Gastroesophageal sphincter (tissue), 3 donors: ENCODE results near the gene GRIFIN.

Source experiments
- EP300 ChIP-seq: sonication (generic); formaldehyde crosslinking; IDR thresholded peaks from one replicate; pipeline ENCODE4 v1.6.1; 2017; ENCODE audit warnings: antibody characterized with exemption, mild to moderate bottlenecking
- POLR2A ChIP-seq, 2 donors: fragments of 450-650 bp; IDR thresholded peaks; one replicate each; pipeline ENCODE4 v1.6.1; 2017; ENCODE audit warnings: antibody characterized with exemption in 2 of 2, mild to moderate bottlenecking in 2 of 2, moderate library complexity in 1 of 2
- POLR2AphosphoS5 ChIP-seq: sonication (generic); formaldehyde crosslinking; IDR thresholded peaks from one replicate; pipeline ENCODE4 v1.6.1; 2017; ENCODE audit warnings: antibody characterized with exemption
- TF ChIP-seq, protein P1 (sequence below), 4 experiments: fragments of 200-600 bp in 2 of 4; fragments of 450-650 bp in 2 of 4; sonication (generic) in 1 of 4; IDR thresholded peaks; one replicate each; pipeline ENCODE4 v1.5.1; 2017 to 2019; ENCODE audit warnings: antibody characterized with exemption in 4 of 4, mild to moderate bottlenecking in 2 of 4, moderate library complexity in 2 of 4

DNA sequence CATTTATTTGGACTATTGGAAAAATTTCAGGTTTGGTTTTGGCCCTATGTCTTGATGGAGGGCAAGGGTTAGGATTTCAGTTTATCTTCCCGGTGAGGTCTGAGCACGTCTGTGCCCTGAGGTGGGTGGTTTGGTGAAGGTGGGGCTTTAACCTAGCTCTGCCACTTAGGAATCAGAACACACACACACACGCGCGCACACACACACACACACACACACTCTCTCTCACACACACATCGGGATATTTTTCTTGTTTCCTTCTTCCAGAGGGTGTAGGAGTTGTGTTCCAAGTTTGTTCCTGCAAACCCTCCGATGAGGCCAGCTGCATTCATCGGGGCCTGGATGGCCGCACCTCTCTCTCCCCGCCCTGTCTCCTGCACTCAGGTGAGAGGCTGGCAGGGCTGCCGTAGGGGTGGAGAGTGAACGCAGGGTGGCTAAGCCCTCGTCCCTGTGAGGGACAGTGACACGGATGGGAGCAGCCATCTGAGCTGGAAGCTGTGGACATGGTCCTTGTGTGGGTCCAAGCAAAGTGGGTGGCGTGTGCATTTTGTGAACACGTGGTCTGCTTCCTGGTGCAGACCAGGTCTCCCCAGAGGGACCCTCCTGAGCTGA is 38.6 kb downstream of the GRIFIN start:
- TF ChIP-seq, protein P1, sequence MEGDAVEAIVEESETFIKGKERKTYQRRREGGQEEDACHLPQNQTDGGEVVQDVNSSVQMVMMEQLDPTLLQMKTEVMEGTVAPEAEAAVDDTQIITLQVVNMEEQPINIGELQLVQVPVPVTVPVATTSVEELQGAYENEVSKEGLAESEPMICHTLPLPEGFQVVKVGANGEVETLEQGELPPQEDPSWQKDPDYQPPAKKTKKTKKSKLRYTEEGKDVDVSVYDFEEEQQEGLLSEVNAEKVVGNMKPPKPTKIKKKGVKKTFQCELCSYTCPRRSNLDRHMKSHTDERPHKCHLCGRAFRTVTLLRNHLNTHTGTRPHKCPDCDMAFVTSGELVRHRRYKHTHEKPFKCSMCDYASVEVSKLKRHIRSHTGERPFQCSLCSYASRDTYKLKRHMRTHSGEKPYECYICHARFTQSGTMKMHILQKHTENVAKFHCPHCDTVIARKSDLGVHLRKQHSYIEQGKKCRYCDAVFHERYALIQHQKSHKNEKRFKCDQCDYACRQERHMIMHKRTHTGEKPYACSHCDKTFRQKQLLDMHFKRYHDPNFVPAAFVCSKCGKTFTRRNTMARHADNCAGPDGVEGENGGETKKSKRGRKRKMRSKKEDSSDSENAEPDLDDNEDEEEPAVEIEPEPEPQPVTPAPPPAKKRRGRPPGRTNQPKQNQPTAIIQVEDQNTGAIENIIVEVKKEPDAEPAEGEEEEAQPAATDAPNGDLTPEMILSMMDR (IDR thresholded peaks at IDR 0.05) = no peak
- TF ChIP-seq POLR2A (IDR thresholded peaks at IDR 0.05) (no peak), POLR2AphosphoS5 (no peak), EP300 (no peak)
